Neural cell (in vitro differentiated cells): Measurements from ENCODE around the gene PLEKHN1. TPM values are rescaled to one million over a fixed set of nuclear protein-coding genes. Genes with fewer than 3 reads are reported as not detected.
A peak's percentile ranks its signal among the peaks of the same experiment; 100 is the strongest.

Experiments
- H2AFZ ChIP-seq: fragments of 200-600, 300-800 bp; sonication (generic), shearing (Covaris generic); 2 replicates; pipeline ENCODE4 v1.6.0; 2014; ENCODE audit warnings: low read depth, mild to moderate bottlenecking, antibody characterized with exemption, low read length, moderate library complexity
- H3F3A ChIP-seq: fragments of 200-600 bp; shearing (Covaris generic); 2 replicates; pipeline ENCODE4 v1.6.1; 2016; ENCODE audit warnings: mild to moderate bottlenecking, moderate library complexity, mixed read lengths, antibody characterized with exemption, low read length; ENCODE audit not compliant: insufficient read depth, poor library complexity, severe bottlenecking
- H3K27ac ChIP-seq: fragments of 200-600, 300-800 bp; sonication (generic), shearing (Covaris generic); 2 replicates; pipeline ENCODE4 v1.5.1; 2014; ENCODE audit warnings: mild to moderate bottlenecking, low read length, moderate library complexity
- H3K27me3 ChIP-seq: fragments of 300-800, 200-600 bp; sonication (generic), shearing (Covaris generic); 2 replicates; pipeline ENCODE4 v1.6.0; 2014; ENCODE audit warnings: mild to moderate bottlenecking, low read depth, low read length, moderate library complexity; ENCODE audit not compliant: insufficient read depth
- H3K36me3 ChIP-seq: fragments of 300-800, 200-600 bp; sonication (generic), shearing (Covaris generic); 2 replicates; pipeline ENCODE4 v1.5.1; 2014; ENCODE audit warnings: mild to moderate bottlenecking, antibody characterized with exemption, low read length, moderate library complexity; ENCODE audit not compliant: insufficient read depth
- H3K4me2 ChIP-seq: fragments of 300-800, 200-600 bp; sonication (generic), shearing (Covaris generic); 2 replicates; pipeline ENCODE4 v1.6.0; 2014; ENCODE audit warnings: mild to moderate bottlenecking, low read length
- H3K4me3 ChIP-seq: fragments of 300-800, 200-600 bp; sonication (generic), shearing (Covaris generic); 2 replicates; pipeline ENCODE4 v1.5.1; 2014; ENCODE audit warnings: mild to moderate bottlenecking, low read length, moderate library complexity
- H3K79me2 ChIP-seq: fragments of 200-600 bp; shearing (Covaris generic); replicated peaks from 2 replicates; pipeline ENCODE4 v1.6.0; 2014; ENCODE audit warnings: mild to moderate bottlenecking, low read length, moderate library complexity; ENCODE audit not compliant: insufficient read depth
- H3K9ac ChIP-seq: fragments of 300-800, 200-600 bp; sonication (generic), shearing (Covaris generic); 2 replicates; pipeline ENCODE4 v1.6.1; 2016; ENCODE audit warnings: mild to moderate bottlenecking, low read length, mixed read lengths
- H3K9me2 ChIP-seq: fragments of 200-600 bp; shearing (Covaris generic); 2 replicates; pipeline ENCODE4 v1.6.1; 2016; ENCODE audit warnings: mild to moderate bottlenecking, low read length, mixed read lengths; ENCODE audit not compliant: insufficient read depth
- H3K9me3 ChIP-seq: fragments of 200-600, 300-800 bp; sonication (generic), shearing (Covaris generic); 2 replicates; pipeline ENCODE4 v1.6.1; 2016; ENCODE audit warnings: mild to moderate bottlenecking, mixed run types, low read length, moderate library complexity, mixed read lengths
- H4K20me1 ChIP-seq: fragments of 200-600 bp; shearing (Covaris generic); 2 replicates; pipeline ENCODE4 v1.6.1; 2016; ENCODE audit warnings: mild to moderate bottlenecking, mixed run types; ENCODE audit not compliant: insufficient read depth
- CTCF ChIP-seq: fragments of 450-650 bp; IDR thresholded peaks from 2 replicates; pipeline ENCODE4 v1.5.1; 2014; ENCODE audit warnings: antibody characterized with exemption, mild to moderate bottlenecking, moderate library complexity; ENCODE audit not compliant: poor library complexity, severe bottlenecking
- EP300 ChIP-seq: fragments of 450-650 bp; conservative IDR thresholded peaks from 2 replicates; pipeline ENCODE4 v1.6.1; 2014; ENCODE audit warnings: antibody characterized with exemption, mild to moderate bottlenecking, moderate library complexity; ENCODE audit not compliant: poor library complexity, severe bottlenecking
- EZH2 ChIP-seq: fragments of 200-600, 300-800 bp; shearing (Covaris generic), sonication (generic); IDR thresholded peaks from 2 replicates; pipeline ENCODE4 v1.6.1; 2014; ENCODE audit warnings: antibody characterized with exemption, low read length, borderline replicate concordance, mild to moderate bottlenecking; ENCODE audit not compliant: insufficient read depth, poor library complexity, severe bottlenecking
- MXI1 ChIP-seq: fragments of 450-650 bp; conservative IDR thresholded peaks from 2 replicates; pipeline ENCODE4 v1.6.1; 2014; ENCODE audit warnings: antibody characterized with exemption, mild to moderate bottlenecking; ENCODE audit not compliant: poor library complexity, severe bottlenecking
- POLR2AphosphoS5 ChIP-seq: IDR thresholded peaks from 2 replicates; pipeline ENCODE4 v1.6.1; 2012
- RAD21 ChIP-seq: fragments of 450-650 bp; conservative IDR thresholded peaks from 2 replicates; pipeline ENCODE4 v1.6.1; 2014; ENCODE audit warnings: antibody characterized with exemption, mild to moderate bottlenecking, moderate library complexity
- SMC3 ChIP-seq: fragments of 450-650 bp; conservative IDR thresholded peaks from 2 replicates; pipeline ENCODE4 v1.6.1; 2014; ENCODE audit warnings: antibody characterized with exemption, mild to moderate bottlenecking, moderate library complexity; ENCODE audit not compliant: poor library complexity
- TAF1 ChIP-seq: IDR thresholded peaks from 2 replicates; pipeline ENCODE4 v1.6.1; 2012; ENCODE audit warnings: low read depth
- polyA plus RNA-seq: library from polyadenylated mRNA; depleted of rRNA; stranded (reverse); fragments of >200 nt; gene quantifications from 2 replicates; pipeline ENCODE4 v1.2.3, GENCODE V29; 2014
- TF ChIP-seq, protein P1 (sequence below): IDR thresholded peaks from 2 replicates; pipeline ENCODE4 v1.6.1; 2012; ENCODE audit warnings: borderline replicate concordance

Gene PLEKHN1
- polyA plus RNA-seq, 1 donor from 2014 or later = 1.1 TPM

GRCh38 chr1:997713-997992, 31.4 kb downstream of the PLEKHN1 start:
- Histone ChIP-seq H3K4me2 (no peak overlapping the region), H3K27ac (no peak overlapping the region), H3K9ac (no peak overlapping the region), H3K9me2 (no peaks in the 10 kb centered on the region), H3F3A (no peaks in the 10 kb centered on the region), H2AFZ (no peak overlapping the region), H3K4me3 (peak overlapping the region; percentile 91), H3K9me3 (no peaks in the 10 kb centered on the region), H3K79me2 (peaks cover 4% of the 10 kb centered on the region), H4K20me1 (no peaks in the 10 kb centered on the region), H3K27me3 (no peaks in the 10 kb centered on the region), H3K36me3 (no peaks in the 10 kb centered on the region)
- no peak for TF ChIP-seq EP300
- no peak for TF ChIP-seq TAF1
- no peak for TF ChIP-seq RAD21
- no peak for TF ChIP-seq EZH2
- TF ChIP-seq SMC3 = no peak
- TF ChIP-seq, protein P1, sequence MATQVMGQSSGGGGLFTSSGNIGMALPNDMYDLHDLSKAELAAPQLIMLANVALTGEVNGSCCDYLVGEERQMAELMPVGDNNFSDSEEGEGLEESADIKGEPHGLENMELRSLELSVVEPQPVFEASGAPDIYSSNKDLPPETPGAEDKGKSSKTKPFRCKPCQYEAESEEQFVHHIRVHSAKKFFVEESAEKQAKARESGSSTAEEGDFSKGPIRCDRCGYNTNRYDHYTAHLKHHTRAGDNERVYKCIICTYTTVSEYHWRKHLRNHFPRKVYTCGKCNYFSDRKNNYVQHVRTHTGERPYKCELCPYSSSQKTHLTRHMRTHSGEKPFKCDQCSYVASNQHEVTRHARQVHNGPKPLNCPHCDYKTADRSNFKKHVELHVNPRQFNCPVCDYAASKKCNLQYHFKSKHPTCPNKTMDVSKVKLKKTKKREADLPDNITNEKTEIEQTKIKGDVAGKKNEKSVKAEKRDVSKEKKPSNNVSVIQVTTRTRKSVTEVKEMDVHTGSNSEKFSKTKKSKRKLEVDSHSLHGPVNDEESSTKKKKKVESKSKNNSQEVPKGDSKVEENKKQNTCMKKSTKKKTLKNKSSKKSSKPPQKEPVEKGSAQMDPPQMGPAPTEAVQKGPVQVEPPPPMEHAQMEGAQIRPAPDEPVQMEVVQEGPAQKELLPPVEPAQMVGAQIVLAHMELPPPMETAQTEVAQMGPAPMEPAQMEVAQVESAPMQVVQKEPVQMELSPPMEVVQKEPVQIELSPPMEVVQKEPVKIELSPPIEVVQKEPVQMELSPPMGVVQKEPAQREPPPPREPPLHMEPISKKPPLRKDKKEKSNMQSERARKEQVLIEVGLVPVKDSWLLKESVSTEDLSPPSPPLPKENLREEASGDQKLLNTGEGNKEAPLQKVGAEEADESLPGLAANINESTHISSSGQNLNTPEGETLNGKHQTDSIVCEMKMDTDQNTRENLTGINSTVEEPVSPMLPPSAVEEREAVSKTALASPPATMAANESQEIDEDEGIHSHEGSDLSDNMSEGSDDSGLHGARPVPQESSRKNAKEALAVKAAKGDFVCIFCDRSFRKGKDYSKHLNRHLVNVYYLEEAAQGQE = no peak
- TF ChIP-seq POLR2AphosphoS5 = no peak
- TF ChIP-seq MXI1 = no peak
- TF ChIP-seq CTCF = no peak

- peak overlapping the region; percentile 59 for H3K27ac ChIP-seq
- H3K9ac ChIP-seq = peak overlapping the region; percentile 98
- no peaks in the 10 kb centered on the region for H3K27me3 ChIP-seq
- no peaks in the 10 kb centered on the region for H4K20me1 ChIP-seq
- no peaks in the 10 kb centered on the region for H3K9me3 ChIP-seq
- H3K4me2 ChIP-seq = no peak overlapping the region
- TF ChIP-seq POLR2AphosphoS5 = no peak
- TF ChIP-seq RAD21 = peak; percentile 25
- TF ChIP-seq, protein P1 = no peak
- no peak for TF ChIP-seq TAF1
- TF ChIP-seq MXI1 = no peak
- TF ChIP-seq EZH2 = no peak
- TF ChIP-seq SMC3 = no peak
- no peak for TF ChIP-seq EP300
- TF ChIP-seq CTCF = peak; percentile 65
- H3F3A ChIP-seq = no peaks in the 10 kb centered on the region
- H2AFZ ChIP-seq = no peak overlapping the region
- H3K9me2 ChIP-seq = no peaks in the 10 kb centered on the region
- H3K79me2 ChIP-seq = peaks cover 4% of the 10 kb centered on the region
- H3K36me3 ChIP-seq = no peaks in the 10 kb centered on the region
- peak overlapping the region; percentile 91 for H3K4me3 ChIP-seq
Measured at GRCh38 chr1:997993-998744, 31.9 kb downstream of the PLEKHN1 start.
